SK-N-SH (cell line): ENCODE results near the gene DYNLT3. TPM values are rescaled to one million over a fixed set of nuclear protein-coding genes. Genes with fewer than 3 reads are reported as not detected.

ENCODE experiments used
- CTCF ChIA-PET: fragments of 300-600, 350-600 bp; formaldehyde crosslinking; extraction: SDS; loops from one replicate; lab custom pipeline; 2021; lab: Yijun Ruan, JAX
- POLR2A ChIA-PET: fragments of 350-600 bp; sonication (Branson Sonifier 250); formaldehyde crosslinking; extraction: SDS; loops from one replicate; lab custom pipeline; 2020; ENCODE audit warnings: antibody characterized with exemption, inconsistent platforms; lab: Yijun Ruan, JAX
- DNase-seq: peaks from one replicate; pipeline ENCODE4 v3.0.0; 2012
- H2AFZ ChIP-seq: fragments of 200-600 bp; sonication (generic); 2 replicates; pipeline ENCODE4 v1.8.1; 2016; ENCODE audit warnings: antibody characterized with exemption, mild to moderate bottlenecking, low read depth
- H3F3A ChIP-seq: fragments of 200-600 bp; sonication (generic); replicated peaks from 2 replicates; pipeline ENCODE3; 2016; ENCODE audit warnings: antibody characterized with exemption, mild to moderate bottlenecking; ENCODE audit not compliant: insufficient read depth
- H3K27ac ChIP-seq, 2 experiments: fragments of 200-500 bp in 1 of 2; fragments of 200-600 bp in 1 of 2; sonication (Bioruptor generic) in 1 of 2; sonication (generic), shearing (Covaris generic) in 1 of 2; 2 replicates each; pipeline versions ENCODE4 v1.5.1 to v1.6.1; 2014 to 2016; ENCODE audit warnings: low read depth in 2 of 2, inconsistent platforms in 1 of 2, low read length in 1 of 2, mild to moderate bottlenecking in 1 of 2, mixed read lengths in 1 of 2
- H3K27me3 ChIP-seq: fragments of 200-600 bp; sonication (generic), shearing (Covaris generic); 2 replicates; pipeline ENCODE4 v1.6.1; 2016; ENCODE audit warnings: mixed run types; ENCODE audit not compliant: insufficient read depth
- H3K36me3 ChIP-seq, 2 experiments: fragments of 200-500 bp in 1 of 2; fragments of 200-600 bp in 1 of 2; sonication (Bioruptor generic) in 1 of 2; sonication (generic) in 1 of 2; replicated peaks in 1 of 2; 2 replicates each; pipeline versions ENCODE3 to v1.5.1; 2014 to 2016; ENCODE audit warnings: low read length in 1 of 2, mild to moderate bottlenecking in 1 of 2; ENCODE audit not compliant: insufficient read depth in 2 of 2, control insufficient read depth in 1 of 2
- H3K4me1 ChIP-seq, 2 experiments: fragments of 200-500 bp in 1 of 2; fragments of 200-600 bp in 1 of 2; sonication (Bioruptor generic) in 1 of 2; sonication (generic), shearing (Covaris generic) in 1 of 2; 2 replicates each; pipeline versions ENCODE4 v1.5.1 to v1.6.1; 2014 to 2016; ENCODE audit warnings: low read depth in 1 of 2, low read length in 1 of 2, mixed run types in 1 of 2; ENCODE audit not compliant: insufficient read depth in 2 of 2, control insufficient read depth in 1 of 2
- H3K4me2 ChIP-seq: fragments of 200-600 bp; sonication (generic), shearing (Covaris generic); 2 replicates; pipeline ENCODE4 v1.6.1; 2017; ENCODE audit warnings: mixed run types
- H3K4me3 ChIP-seq, 2 experiments: fragments of 200-500 bp in 1 of 2; fragments of 200-600 bp in 1 of 2; sonication (Bioruptor generic) in 1 of 2; sonication (generic), shearing (Covaris generic) in 1 of 2; 2 replicates each; pipeline versions ENCODE4 v1.5.1 to v1.8.1; 2014 to 2016; ENCODE audit warnings: low read depth in 2 of 2, inconsistent platforms in 1 of 2, low read length in 1 of 2, mild to moderate bottlenecking in 1 of 2, mixed read lengths in 1 of 2, moderate library complexity in 1 of 2
- H3K79me2 ChIP-seq: fragments of 200-600 bp; sonication (generic); 2 replicates; pipeline ENCODE4 v1.8.1; 2017; ENCODE audit warnings: mild to moderate bottlenecking; ENCODE audit not compliant: insufficient read depth
- H3K9ac ChIP-seq: fragments of 200-600 bp; sonication (generic); 2 replicates; pipeline ENCODE4 v1.6.1; 2017; ENCODE audit warnings: mixed run types
- H3K9me2 ChIP-seq: fragments of 200-600 bp; sonication (generic); 2 replicates; pipeline ENCODE4 v1.6.1; 2017; ENCODE audit warnings: mixed run types
- H3K9me3 ChIP-seq: fragments of 200-600 bp; sonication (generic); 2 replicates; pipeline ENCODE4 v1.6.1; 2017; ENCODE audit warnings: mixed run types, mild to moderate bottlenecking, moderate library complexity
- H4K20me1 ChIP-seq: fragments of 200-600 bp; sonication (generic); 2 replicates; pipeline ENCODE4 v1.6.1; 2017; ENCODE audit warnings: mild to moderate bottlenecking, mixed run types; ENCODE audit not compliant: insufficient read depth
- CTCF ChIP-seq: fragments of 200-600 bp; sonication (generic); IDR thresholded peaks from 2 replicates; pipeline ENCODE4 v1.6.1; 2017; ENCODE audit warnings: antibody characterized with exemption, mild to moderate bottlenecking, moderate library complexity
- FOSL2 ChIP-seq: IDR thresholded peaks from 2 replicates; pipeline ENCODE4 v1.4.0; 2012; ENCODE audit warnings: low read depth, mild to moderate bottlenecking, moderate library complexity, borderline replicate concordance
- GABPA ChIP-seq: IDR thresholded peaks from 2 replicates; pipeline ENCODE4 v1.4.0; 2012; ENCODE audit warnings: low read depth, mild to moderate bottlenecking
- GATA2 ChIP-seq: sonication (generic); formaldehyde crosslinking; IDR thresholded peaks from 2 replicates; pipeline ENCODE4 v1.5.0; 2020; ENCODE audit warnings: mild to moderate bottlenecking, missing genetic modification reagents
- JUND ChIP-seq: IDR thresholded peaks from 2 replicates; pipeline ENCODE4 v1.4.0; 2012
- NFIC ChIP-seq: IDR thresholded peaks from 2 replicates; pipeline ENCODE4 v1.4.0; 2012; ENCODE audit warnings: borderline replicate concordance
- NRF1 ChIP-seq: IDR thresholded peaks from 2 replicates; pipeline ENCODE4 v1.6.1; 2012; ENCODE audit warnings: low read depth, mild to moderate bottlenecking, low read length
- POLR2AphosphoS5 ChIP-seq: IDR thresholded peaks from 2 replicates; pipeline ENCODE4 v1.6.1; 2012; ENCODE audit warnings: low read depth, low read length
- RCOR1 ChIP-seq: fragments of 150-350 bp; IDR thresholded peaks from 2 replicates; pipeline ENCODE4 v1.6.1; 2017; ENCODE audit warnings: antibody characterized with exemption, low read length
- RFX5 ChIP-seq: IDR thresholded peaks from 2 replicates; pipeline ENCODE4 v1.6.1; 2012; ENCODE audit warnings: mild to moderate bottlenecking, improper control_type of control experiment, low read length
- RXRA ChIP-seq: IDR thresholded peaks from 2 replicates; pipeline ENCODE4 v1.4.0; 2012; ENCODE audit warnings: low read depth, mild to moderate bottlenecking, borderline replicate concordance
- SIN3A ChIP-seq: IDR thresholded peaks from 2 replicates; pipeline ENCODE4 v1.6.1; 2012; ENCODE audit warnings: low read depth, mild to moderate bottlenecking, low read length, moderate library complexity, borderline replicate concordance
- TCF12 ChIP-seq: IDR thresholded peaks from 2 replicates; pipeline ENCODE4 v1.4.0; 2012
- TEAD4 ChIP-seq: IDR thresholded peaks from 2 replicates; pipeline ENCODE4 v1.4.0; 2012; ENCODE audit warnings: mild to moderate bottlenecking, borderline replicate concordance; ENCODE audit not compliant: insufficient read depth
- WGBS: methylation state at CpG from one replicate; pipeline ENCODE4 v1.1.6; 2017; ENCODE audit warnings: low lambda C conversion rate; 5-methylcytosine and 5-hydroxymethylcytosine counted together
- polyA plus RNA-seq, 3 experiments: library from polyadenylated mRNA; depleted of rRNA; stranded (reverse); fragments of >200 nt; gene quantifications; 2 replicates each; pipeline ENCODE4 v1.2.3, GENCODE V29; 2012
- TF ChIP-seq, protein P1 (sequence below): IDR thresholded peaks from 2 replicates; pipeline ENCODE4 v1.6.1; 2012; ENCODE audit warnings: mild to moderate bottlenecking, low read depth, low read length, moderate library complexity
- TF ChIP-seq, protein P2 (sequence below): fragments of 150-350 bp; IDR thresholded peaks from 2 replicates; pipeline ENCODE4 v1.6.1; 2016; ENCODE audit warnings: mild to moderate bottlenecking, low read depth, low read length
- TF ChIP-seq, protein P3 (sequence below): IDR thresholded peaks from 2 replicates; pipeline ENCODE4 v1.4.0; 2012; ENCODE audit warnings: low read depth, borderline replicate concordance

Gene DYNLT3
- polyA plus RNA-seq, 1 of the 3 experiments (the other 2 are of a cell fraction), result 7.3 TPM

- TF ChIP-seq GABPA, result no peak
- TF ChIP-seq JUND, result no peak
- TF ChIP-seq, protein P1, sequence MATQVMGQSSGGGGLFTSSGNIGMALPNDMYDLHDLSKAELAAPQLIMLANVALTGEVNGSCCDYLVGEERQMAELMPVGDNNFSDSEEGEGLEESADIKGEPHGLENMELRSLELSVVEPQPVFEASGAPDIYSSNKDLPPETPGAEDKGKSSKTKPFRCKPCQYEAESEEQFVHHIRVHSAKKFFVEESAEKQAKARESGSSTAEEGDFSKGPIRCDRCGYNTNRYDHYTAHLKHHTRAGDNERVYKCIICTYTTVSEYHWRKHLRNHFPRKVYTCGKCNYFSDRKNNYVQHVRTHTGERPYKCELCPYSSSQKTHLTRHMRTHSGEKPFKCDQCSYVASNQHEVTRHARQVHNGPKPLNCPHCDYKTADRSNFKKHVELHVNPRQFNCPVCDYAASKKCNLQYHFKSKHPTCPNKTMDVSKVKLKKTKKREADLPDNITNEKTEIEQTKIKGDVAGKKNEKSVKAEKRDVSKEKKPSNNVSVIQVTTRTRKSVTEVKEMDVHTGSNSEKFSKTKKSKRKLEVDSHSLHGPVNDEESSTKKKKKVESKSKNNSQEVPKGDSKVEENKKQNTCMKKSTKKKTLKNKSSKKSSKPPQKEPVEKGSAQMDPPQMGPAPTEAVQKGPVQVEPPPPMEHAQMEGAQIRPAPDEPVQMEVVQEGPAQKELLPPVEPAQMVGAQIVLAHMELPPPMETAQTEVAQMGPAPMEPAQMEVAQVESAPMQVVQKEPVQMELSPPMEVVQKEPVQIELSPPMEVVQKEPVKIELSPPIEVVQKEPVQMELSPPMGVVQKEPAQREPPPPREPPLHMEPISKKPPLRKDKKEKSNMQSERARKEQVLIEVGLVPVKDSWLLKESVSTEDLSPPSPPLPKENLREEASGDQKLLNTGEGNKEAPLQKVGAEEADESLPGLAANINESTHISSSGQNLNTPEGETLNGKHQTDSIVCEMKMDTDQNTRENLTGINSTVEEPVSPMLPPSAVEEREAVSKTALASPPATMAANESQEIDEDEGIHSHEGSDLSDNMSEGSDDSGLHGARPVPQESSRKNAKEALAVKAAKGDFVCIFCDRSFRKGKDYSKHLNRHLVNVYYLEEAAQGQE, result no peak
- no peak for TF ChIP-seq POLR2AphosphoS5
These were observed 30.6 kb downstream of the DYNLT3 start (continued) for GRCh38 chrX:37816766-37817165.

DNA sequence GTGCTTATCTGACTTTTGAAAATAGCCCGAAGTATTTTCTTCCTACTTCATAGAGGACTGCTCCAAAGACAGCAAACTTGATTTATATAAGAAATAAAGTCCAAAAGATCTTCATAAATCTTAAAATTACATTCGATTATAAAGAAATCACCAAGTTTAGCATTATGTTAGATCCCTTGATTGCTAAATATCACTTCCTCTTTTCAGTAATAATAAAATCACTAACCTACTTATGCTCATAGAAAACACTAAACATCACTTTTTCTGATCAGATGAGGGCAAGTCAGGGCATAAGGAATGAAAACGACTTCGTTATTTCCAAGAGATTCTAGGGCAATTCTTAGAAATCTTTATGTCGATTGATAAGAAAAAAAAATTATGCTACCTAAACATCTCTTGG, 32.0 kb downstream of the DYNLT3 start:
- CTCF ChIA-PET, result interaction anchor here (1.2 to 2.0 kb wide), 2 partner anchors 9 to 70 kb away, joined by 4 to 12 read pairs; no protein-coding TSS in a partner anchor
- H3K9me3 ChIP-seq, result no peaks in the 10 kb centered on the region
- no peak overlapping the region for H2AFZ ChIP-seq
- WGBS, result 7% methylated on average over 5 of the region's 5 CpGs
- no peak overlapping the region for H3K27ac ChIP-seq
- DNase-seq, result no peak
- H4K20me1 ChIP-seq, result no peaks in the 10 kb centered on the region
- TF ChIP-seq RXRA (no peak), RCOR1 (no peak), TCF12 (no peak), NRF1 (no peak), GATA2 (CRISPR knock-in tag) (no peak), RFX5 (no peak), POLR2AphosphoS5 (no peak), SIN3A (no peak), TEAD4 (no peak), FOSL2 (no peak), NFIC (no peak), GABPA (no peak), CTCF (no peak), JUND (no peak)
- TF ChIP-seq, protein P1, result no peak
- TF ChIP-seq, protein P2, sequence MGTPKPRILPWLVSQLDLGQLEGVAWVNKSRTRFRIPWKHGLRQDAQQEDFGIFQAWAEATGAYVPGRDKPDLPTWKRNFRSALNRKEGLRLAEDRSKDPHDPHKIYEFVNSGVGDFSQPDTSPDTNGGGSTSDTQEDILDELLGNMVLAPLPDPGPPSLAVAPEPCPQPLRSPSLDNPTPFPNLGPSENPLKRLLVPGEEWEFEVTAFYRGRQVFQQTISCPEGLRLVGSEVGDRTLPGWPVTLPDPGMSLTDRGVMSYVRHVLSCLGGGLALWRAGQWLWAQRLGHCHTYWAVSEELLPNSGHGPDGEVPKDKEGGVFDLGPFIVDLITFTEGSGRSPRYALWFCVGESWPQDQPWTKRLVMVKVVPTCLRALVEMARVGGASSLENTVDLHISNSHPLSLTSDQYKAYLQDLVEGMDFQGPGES, result no peak
- TF ChIP-seq, protein P3, sequence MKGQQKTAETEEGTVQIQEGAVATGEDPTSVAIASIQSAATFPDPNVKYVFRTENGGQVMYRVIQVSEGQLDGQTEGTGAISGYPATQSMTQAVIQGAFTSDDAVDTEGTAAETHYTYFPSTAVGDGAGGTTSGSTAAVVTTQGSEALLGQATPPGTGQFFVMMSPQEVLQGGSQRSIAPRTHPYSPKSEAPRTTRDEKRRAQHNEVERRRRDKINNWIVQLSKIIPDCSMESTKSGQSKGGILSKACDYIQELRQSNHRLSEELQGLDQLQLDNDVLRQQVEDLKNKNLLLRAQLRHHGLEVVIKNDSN, result no peak
- no peaks in the 10 kb centered on the region for H3K36me3 ChIP-seq
- no peaks in the 10 kb centered on the region for H3K79me2 ChIP-seq
- no peaks in the 10 kb centered on the region for H3K4me1 ChIP-seq
- H3K4me2 ChIP-seq, result no peak overlapping the region
- H3K4me3 ChIP-seq, result no peak overlapping the region
- H3F3A ChIP-seq, result no peaks in the 10 kb centered on the region
- POLR2A ChIA-PET, result no interaction called here
- H3K9me2 ChIP-seq, result no peaks in the 10 kb centered on the region
- H3K27me3 ChIP-seq, result peaks cover 13% of the 10 kb centered on the region; the same call in 1 of the 2 replicates
- H3K9ac ChIP-seq, result no peak overlapping the region
